ENCODE results near the gene L3MBTL4. TPM values are rescaled to one million over a fixed set of nuclear protein-coding genes. Genes with fewer than 3 reads are reported as not detected.

Gene L3MBTL4
- polyA plus RNA-seq, 1 of the 3 experiments (the other 2 are of a cell fraction) = 0.02 TPM

GRCh38 chr18:6115710-6116109 lies 299.0 kb downstream of the L3MBTL4 start:
- Histone ChIP-seq H3K27me3 (ENCODE audit: insufficient read depth) (no peaks in the 10 kb centered on the region), H3K79me2 (ENCODE audit: insufficient read depth) (no peaks in the 10 kb centered on the region), H3F3A (replicated peaks; ENCODE audit: insufficient read depth) (no peaks in the 10 kb centered on the region), H3K36me3 (replicated peaks in 1 of 2; ENCODE audit: control insufficient read depth in 1 of 2, insufficient read depth in 2 of 2, low read length in 1 of 2) (no peaks in the 10 kb centered on the region), H3K9ac (no peak overlapping the region), H2AFZ (ENCODE audit: low read depth) (no peak overlapping the region), H4K20me1 (ENCODE audit: insufficient read depth) (no peaks in the 10 kb centered on the region), H3K4me3 (ENCODE audit: low read depth in 2 of 2, low read length in 1 of 2) (no peak overlapping the region), H3K9me3 (no peaks in the 10 kb centered on the region), H3K27ac (ENCODE audit: low read depth in 2 of 2, low read length in 1 of 2) (no peak overlapping the region), H3K4me1 (ENCODE audit: control insufficient read depth in 1 of 2, insufficient read depth in 2 of 2, low read depth in 1 of 2, low read length in 1 of 2) (no peaks in the 10 kb centered on the region; a peak in 1 of 4 replicates), H3K4me2 (no peak overlapping the region), H3K9me2 (no peaks in the 10 kb centered on the region)
- WGBS (ENCODE audit: low lambda C conversion rate) = 63% methylated on average over 4 of the region's 4 CpGs
- DNase-seq = no peak
- TF ChIP-seq IRF3 (IDR thresholded peaks at IDR 0.05; ENCODE audit: low read depth, low read length) (no peak), NRF1 (IDR thresholded peaks at IDR 0.05; ENCODE audit: low read depth, low read length) (no peak), CHD2 (IDR thresholded peaks at IDR 0.05; ENCODE audit: low read length, partially characterized antibody) (no peak), RCOR1 (IDR thresholded peaks at IDR 0.05; ENCODE audit: low read length) (no peak), FOSL2 (IDR thresholded peaks at IDR 0.05; ENCODE audit: borderline replicate concordance, low read depth) (no peak), RXRA (IDR thresholded peaks at IDR 0.05; ENCODE audit: borderline replicate concordance, low read depth) (no peak), TAF1 (IDR thresholded peaks at IDR 0.05; ENCODE audit: borderline replicate concordance, low read depth, low read length) (no peak)
- POLR2A ChIA-PET = no interaction called here
- CTCF ChIA-PET = no interaction called here

GRCh38 chr18:6113650-6114049 lies 301.1 kb downstream of the L3MBTL4 start:
- no peak for TF ChIP-seq GABPA (IDR thresholded peaks at IDR 0.05; ENCODE audit: low read depth)
- no peak for TF ChIP-seq CHD2 (IDR thresholded peaks at IDR 0.05; ENCODE audit: low read length, partially characterized antibody)
- no peak for TF ChIP-seq MEF2A (IDR thresholded peaks at IDR 0.05; ENCODE audit: borderline replicate concordance, low read depth)
- no peak for TF ChIP-seq MAX (IDR thresholded peaks at IDR 0.05; ENCODE audit: low read depth)
- TF ChIP-seq TEAD4 (IDR thresholded peaks at IDR 0.05; ENCODE audit: borderline replicate concordance, insufficient read depth) = no peak
- no peak for TF ChIP-seq REST (IDR thresholded peaks at IDR 0.05; ENCODE audit: low read depth, low read length)
- no peak for TF ChIP-seq ZBTB33 (IDR thresholded peaks at IDR 0.05; ENCODE audit: borderline replicate concordance, low read depth)
- TF ChIP-seq FOXM1 (IDR thresholded peaks at IDR 0.05; ENCODE audit: low read depth) = no peak
- no peak for TF ChIP-seq CTCF (IDR thresholded peaks at IDR 0.05)
- TF ChIP-seq FOXJ3 (CRISPR knock-in tag; IDR thresholded peaks at IDR 0.05) = no peak
- TF ChIP-seq NRF1 (IDR thresholded peaks at IDR 0.05; ENCODE audit: low read depth, low read length) = no peak
- no peak for TF ChIP-seq SMC3 (IDR thresholded peaks at IDR 0.05; ENCODE audit: low read depth, low read length)
- Histone ChIP-seq H4K20me1 (ENCODE audit: insufficient read depth) (no peaks in the 10 kb centered on the region), H3K9me2 (no peaks in the 10 kb centered on the region), H3F3A (replicated peaks; ENCODE audit: insufficient read depth) (no peaks in the 10 kb centered on the region), H3K9ac (no peak overlapping the region), H3K79me2 (ENCODE audit: insufficient read depth) (no peaks in the 10 kb centered on the region), H3K27ac (ENCODE audit: low read depth in 2 of 2, low read length in 1 of 2) (no peak overlapping the region), H3K4me2 (no peak overlapping the region), H3K4me3 (ENCODE audit: low read depth in 2 of 2, low read length in 1 of 2) (no peak overlapping the region), H2AFZ (ENCODE audit: low read depth) (no peak overlapping the region), H3K9me3 (no peaks in the 10 kb centered on the region), H3K4me1 (ENCODE audit: control insufficient read depth in 1 of 2, insufficient read depth in 2 of 2, low read depth in 1 of 2, low read length in 1 of 2) (no peaks in the 10 kb centered on the region; a peak in 1 of 4 replicates), H3K36me3 (replicated peaks in 1 of 2; ENCODE audit: control insufficient read depth in 1 of 2, insufficient read depth in 2 of 2, low read length in 1 of 2) (no peaks in the 10 kb centered on the region), H3K27me3 (ENCODE audit: insufficient read depth) (no peaks in the 10 kb centered on the region)
- 33% methylated on average over 2 of the region's 2 CpGs for WGBS (ENCODE audit: low lambda C conversion rate)
- DNase-seq = no peak
- ChIA-PET POLR2A (no interaction called here), CTCF (no interaction called here)

Data from SK-N-SH (cell line).